SK-N-SH treated with all-trans-retinoic acid at 6 μM for 48 hours (cell line): Measurements from ENCODE around the gene ADAP1.

ENCODE experiments used
- ATAC-seq: fragments of 200-7000 bp; cut with Tn5 transposase; 3 replicates; pipeline ENCODE4 v1.9.1; 2020; ENCODE audit warnings: mild to moderate bottlenecking, moderate library complexity
- ARNTL ChIP-seq: fragments of 450-650 bp; formaldehyde crosslinking; IDR thresholded peaks from 2 replicates; pipeline ENCODE4 v1.5.0; 2020; ENCODE audit warnings: low read depth, mild to moderate bottlenecking, moderate library complexity, borderline replicate concordance
- BACH2 ChIP-seq: fragments of 250-450 bp; sonication (Bioruptor Pico); IDR thresholded peaks from 2 replicates; pipeline ENCODE4 v1.9.0; 2021; ENCODE audit warnings: mild to moderate bottlenecking, borderline replicate concordance
- CREB5 ChIP-seq: fragments of 250-450 bp; sonication (Bioruptor Pico); IDR thresholded peaks from 2 replicates; pipeline ENCODE4 v1.5.1; 2020; ENCODE audit warnings: low read depth, mild to moderate bottlenecking, moderate library complexity
- CSDC2 ChIP-seq: fragments of 250-450 bp; sonication (Bioruptor Pico); IDR thresholded peaks from 2 replicates; pipeline ENCODE4 v1.5.0; 2020; ENCODE audit warnings: mild to moderate bottlenecking, moderate library complexity
- ESRRG ChIP-seq: fragments of 250-450 bp; sonication (Bioruptor Pico); IDR thresholded peaks from 2 replicates; pipeline ENCODE4 v1.6.1; 2021; ENCODE audit warnings: mild to moderate bottlenecking
- GLIS3 ChIP-seq: fragments of 250-450 bp; sonication (Bioruptor Pico); IDR thresholded peaks from 2 replicates; pipeline ENCODE4 v1.5.0; 2020; ENCODE audit warnings: mild to moderate bottlenecking, moderate library complexity
- ISL1 ChIP-seq: fragments of 250-450 bp; sonication (Bioruptor Pico); IDR thresholded peaks from 2 replicates; pipeline ENCODE4 v2.1.2; 2022; ENCODE audit warnings: mild to moderate bottlenecking, moderate library complexity
- OSR1 ChIP-seq: fragments of 250-450 bp; sonication (Bioruptor Pico); IDR thresholded peaks from 2 replicates; pipeline ENCODE4 v1.8.0; 2022; ENCODE audit warnings: moderate library complexity, mild to moderate bottlenecking, inconsistent platforms
- POU6F1 ChIP-seq: fragments of 250-450 bp; sonication (Bioruptor Pico); IDR thresholded peaks from 2 replicates; pipeline ENCODE4 v1.8.0; 2021; ENCODE audit warnings: low read depth, mild to moderate bottlenecking, moderate library complexity, borderline replicate concordance
- PPARA ChIP-seq: fragments of 250-450 bp; sonication (Bioruptor Pico); IDR thresholded peaks from 2 replicates; pipeline ENCODE4 v1.5.0; 2020; ENCODE audit warnings: mild to moderate bottlenecking, borderline replicate concordance
- RARB ChIP-seq: fragments of 250-450 bp; sonication (Bioruptor Pico); IDR thresholded peaks from 2 replicates; pipeline ENCODE4 v1.8.0; 2021; ENCODE audit warnings: mild to moderate bottlenecking, moderate library complexity
- SNAI2 ChIP-seq: fragments of 250-450 bp; sonication (Bioruptor Pico); IDR thresholded peaks from 2 replicates; pipeline ENCODE4 v1.5.0; 2020; ENCODE audit warnings: mild to moderate bottlenecking, moderate library complexity
- TCF4 ChIP-seq: fragments of 250-450 bp; sonication (Bioruptor Pico); IDR thresholded peaks from 2 replicates; pipeline ENCODE4 v1.8.0; 2021; ENCODE audit warnings: mild to moderate bottlenecking, moderate library complexity, borderline replicate concordance
- TOX ChIP-seq: fragments of 250-450 bp; sonication (Bioruptor Pico); IDR thresholded peaks from 2 replicates; pipeline ENCODE4 v1.8.0; 2021; ENCODE audit warnings: mild to moderate bottlenecking, moderate library complexity, borderline replicate concordance
- ZC3H10 ChIP-seq: fragments of 250-450 bp; sonication (Bioruptor Pico); IDR thresholded peaks from 2 replicates; pipeline ENCODE4 v1.5.1; 2021; ENCODE audit warnings: mild to moderate bottlenecking, moderate library complexity
- ZFP3 ChIP-seq: fragments of 250-450 bp; sonication (Bioruptor Pico); IDR thresholded peaks from 2 replicates; pipeline ENCODE4 v1.5.0; 2020; ENCODE audit warnings: mild to moderate bottlenecking, moderate library complexity
- ZFP30 ChIP-seq: fragments of 450-650 bp; formaldehyde crosslinking; IDR thresholded peaks from 2 replicates; pipeline ENCODE4 v1.5.0; 2022; ENCODE audit warnings: mild to moderate bottlenecking, moderate library complexity
- ZNF565 ChIP-seq: fragments of 450-650 bp; formaldehyde crosslinking; conservative IDR thresholded peaks from 2 replicates; pipeline ENCODE4 v1.5.0; 2020; ENCODE audit warnings: low read depth, mild to moderate bottlenecking, moderate library complexity
- ZNF70 ChIP-seq: fragments of 450-650 bp; formaldehyde crosslinking; IDR thresholded peaks from 2 replicates; pipeline ENCODE4 v1.5.0; 2020; ENCODE audit warnings: mild to moderate bottlenecking, moderate library complexity
- ZNF8 ChIP-seq: fragments of 450-650 bp; formaldehyde crosslinking; IDR thresholded peaks from 2 replicates; pipeline ENCODE4 v1.5.0; 2020; ENCODE audit warnings: mild to moderate bottlenecking, moderate library complexity
- TF ChIP-seq, protein P1 (sequence below): fragments of 250-450 bp; sonication (Bioruptor Pico); IDR thresholded peaks from 2 replicates; pipeline ENCODE4 v1.8.0; 2020; ENCODE audit warnings: mild to moderate bottlenecking, moderate library complexity, borderline replicate concordance

Gene ADAP1

GRCh38 chr7:903921-904755 lies 50.3 kb downstream of the ADAP1 start:
- TF ChIP-seq PPARA (CRISPR knock-in tag) (no peak), OSR1 (no peak), ZNF8 (CRISPR knock-in tag) (no peak)
- no peak for ATAC-seq

- no peak for TF ChIP-seq ISL1 (CRISPR knock-in tag)
- no peak for TF ChIP-seq CSDC2
- TF ChIP-seq BACH2 (CRISPR knock-in tag), result no peak
- no peak for TF ChIP-seq ZFP3 (CRISPR knock-in tag)
- TF ChIP-seq POU6F1, result no peak
- TF ChIP-seq PPARA (CRISPR knock-in tag), result no peak
- no peak for TF ChIP-seq ZNF70 (CRISPR knock-in tag)
- no peak for TF ChIP-seq ZFP30
- no peak for TF ChIP-seq ESRRG (CRISPR knock-in tag)
- no peak for TF ChIP-seq RARB (CRISPR knock-in tag)
- no peak for ATAC-seq
Observed at GRCh38 chr7:902996-903395, 51.5 kb downstream of the ADAP1 start.

GRCh38 chr7:901388-902154 lies 52.9 kb downstream of the ADAP1 start:
- TF ChIP-seq ZFP30 (no peak), ZC3H10 (CRISPR knock-in tag) (no peak), BACH2 (CRISPR knock-in tag) (no peak), ZFP3 (CRISPR knock-in tag) (no peak), POU6F1 (no peak), RARB (CRISPR knock-in tag) (no peak), ZNF8 (CRISPR knock-in tag) (no peak), ESRRG (CRISPR knock-in tag) (no peak), TCF4 (CRISPR knock-in tag) (no peak), GLIS3 (CRISPR knock-in tag) (no peak)
- TF ChIP-seq, protein P1, sequence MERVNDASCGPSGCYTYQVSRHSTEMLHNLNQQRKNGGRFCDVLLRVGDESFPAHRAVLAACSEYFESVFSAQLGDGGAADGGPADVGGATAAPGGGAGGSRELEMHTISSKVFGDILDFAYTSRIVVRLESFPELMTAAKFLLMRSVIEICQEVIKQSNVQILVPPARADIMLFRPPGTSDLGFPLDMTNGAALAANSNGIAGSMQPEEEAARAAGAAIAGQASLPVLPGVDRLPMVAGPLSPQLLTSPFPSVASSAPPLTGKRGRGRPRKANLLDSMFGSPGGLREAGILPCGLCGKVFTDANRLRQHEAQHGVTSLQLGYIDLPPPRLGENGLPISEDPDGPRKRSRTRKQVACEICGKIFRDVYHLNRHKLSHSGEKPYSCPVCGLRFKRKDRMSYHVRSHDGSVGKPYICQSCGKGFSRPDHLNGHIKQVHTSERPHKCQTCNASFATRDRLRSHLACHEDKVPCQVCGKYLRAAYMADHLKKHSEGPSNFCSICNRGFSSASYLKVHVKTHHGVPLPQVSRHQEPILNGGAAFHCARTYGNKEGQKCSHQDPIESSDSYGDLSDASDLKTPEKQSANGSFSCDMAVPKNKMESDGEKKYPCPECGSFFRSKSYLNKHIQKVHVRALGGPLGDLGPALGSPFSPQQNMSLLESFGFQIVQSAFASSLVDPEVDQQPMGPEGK, result no peak
- peak; percentile 86 for ATAC-seq

DNA sequence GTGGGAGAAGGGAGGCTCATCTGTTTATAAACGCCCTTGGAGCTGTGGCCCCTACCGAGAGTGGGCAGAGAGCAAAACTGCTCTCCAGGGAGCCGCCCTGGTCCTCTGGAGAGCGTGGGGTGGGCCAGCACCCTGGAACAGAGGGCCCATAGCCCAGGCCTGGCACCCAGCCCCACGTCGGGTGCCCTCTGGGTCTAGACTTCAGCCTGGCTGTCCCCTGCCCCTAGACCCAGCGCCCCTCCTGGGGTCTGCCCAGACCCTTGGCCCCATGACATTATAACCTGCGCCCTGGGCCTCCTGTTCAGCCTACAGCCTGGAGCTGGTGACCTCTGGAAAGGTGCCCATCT lies 53.5 kb downstream of the ADAP1 start:
- no peak for TF ChIP-seq ISL1 (CRISPR knock-in tag)
- no peak for TF ChIP-seq ZNF565 (CRISPR knock-in tag)
- no peak for TF ChIP-seq TCF4 (CRISPR knock-in tag)
- TF ChIP-seq ZNF70 (CRISPR knock-in tag), result no peak
- TF ChIP-seq BACH2 (CRISPR knock-in tag), result no peak
- no peak for TF ChIP-seq GLIS3 (CRISPR knock-in tag)
- TF ChIP-seq OSR1, result no peak
- TF ChIP-seq PPARA (CRISPR knock-in tag), result no peak
- TF ChIP-seq, protein P1, result no peak
- no peak for TF ChIP-seq POU6F1
- no peak for TF ChIP-seq ZFP3 (CRISPR knock-in tag)
- no peak for TF ChIP-seq ARNTL (CRISPR knock-in tag)
- TF ChIP-seq SNAI2 (CRISPR knock-in tag), result no peak
- TF ChIP-seq ZC3H10 (CRISPR knock-in tag), result no peak
- TF ChIP-seq CREB5 (CRISPR knock-in tag), result no peak
- TF ChIP-seq CSDC2, result no peak
- no peak for TF ChIP-seq TOX (CRISPR knock-in tag)
- TF ChIP-seq, all 23 proteins: peak for 0
- ATAC-seq, result peak; percentile 18
